ENCODE measurements around the gene TULP4. TPM values are rescaled to one million over a fixed set of nuclear protein-coding genes. Genes with fewer than 3 reads are reported as not detected.

The TULP4 gene
- total RNA-seq, 1 donor from 2014 or later, result 100 TPM

- peak; percentile 21 for DNase-seq (ENCODE audit: extremely low spot score, unreplicated experiment)
- H3K36me3 Mint-ChIP-seq (ENCODE audit: unreplicated experiment), result peaks cover 11% of the 10 kb centered on the region
- no peak overlapping the region for H3K27ac Mint-ChIP-seq (ENCODE audit: unreplicated experiment)
- H3K9me3 Mint-ChIP-seq (ENCODE audit: unreplicated experiment), result no peaks in the 10 kb centered on the region
- no peaks in the 10 kb centered on the region for H3K4me1 Mint-ChIP-seq (ENCODE audit: unreplicated experiment)
- no peak for TF ChIP-seq CTCF (IDR thresholded peaks at IDR 0.05)
- no peak overlapping the region for H3K4me3 Mint-ChIP-seq (ENCODE audit: unreplicated experiment)
- H3K27me3 Mint-ChIP-seq (ENCODE audit: unreplicated experiment), result no peaks in the 10 kb centered on the region
Measured at GRCh38 chr6:158438226-158438625, 126.0 kb downstream of the TULP4 start.

- Mint-ChIP-seq H3K4me3 (ENCODE audit: unreplicated experiment) (no peak overlapping the region), H3K9me3 (ENCODE audit: unreplicated experiment) (no peaks in the 10 kb centered on the region), H3K4me1 (ENCODE audit: unreplicated experiment) (no peaks in the 10 kb centered on the region), H3K27ac (ENCODE audit: unreplicated experiment) (no peak overlapping the region), H3K36me3 (ENCODE audit: unreplicated experiment) (peaks cover 13% of the 10 kb centered on the region), H3K27me3 (ENCODE audit: unreplicated experiment) (no peaks in the 10 kb centered on the region)
- DNase-seq (ENCODE audit: extremely low spot score, unreplicated experiment), result peak; percentile 49
- no peak for TF ChIP-seq CTCF (IDR thresholded peaks at IDR 0.05)
Measured at GRCh38 chr6:158439255-158439654, 127.0 kb downstream of the TULP4 start.

DNA sequence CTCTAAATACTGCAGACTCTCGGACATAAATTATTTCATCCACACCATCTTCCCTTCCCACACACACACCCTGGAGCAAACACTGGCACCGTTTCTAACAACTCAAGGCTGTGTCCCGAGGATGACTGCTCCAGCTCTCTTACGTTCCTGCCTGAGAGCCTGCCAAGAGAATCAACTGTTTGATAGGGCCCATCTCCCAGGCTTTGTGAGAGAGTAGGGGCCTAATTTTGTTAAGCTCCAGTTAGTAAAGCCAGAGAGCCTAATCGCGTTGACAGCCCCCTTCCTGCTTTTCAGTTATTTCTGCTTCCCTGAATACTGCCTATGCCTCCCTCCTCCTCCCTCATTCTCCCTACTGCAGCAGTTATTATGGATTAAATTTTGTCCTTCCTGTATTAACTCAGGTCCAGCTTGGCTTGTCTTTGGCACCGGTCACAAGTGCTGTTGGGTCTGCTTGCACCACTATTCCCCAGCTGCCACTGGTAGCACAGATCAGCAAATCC is 129.5 kb downstream of the TULP4 start:
- Mint-ChIP-seq H3K36me3 (ENCODE audit: unreplicated experiment) (peaks cover 13% of the 10 kb centered on the region), H3K4me1 (ENCODE audit: unreplicated experiment) (no peaks in the 10 kb centered on the region), H3K27ac (ENCODE audit: unreplicated experiment) (no peak overlapping the region), H3K27me3 (ENCODE audit: unreplicated experiment) (no peaks in the 10 kb centered on the region), H3K9me3 (ENCODE audit: unreplicated experiment) (no peaks in the 10 kb centered on the region), H3K4me3 (ENCODE audit: unreplicated experiment) (no peak overlapping the region)
- DNase-seq (ENCODE audit: extremely low spot score, unreplicated experiment), result no peak
- no peak for TF ChIP-seq CTCF (IDR thresholded peaks at IDR 0.05)

GRCh38 chr6:158442306-158442705 is 130.0 kb downstream of the TULP4 start:
- TF ChIP-seq CTCF (IDR thresholded peaks at IDR 0.05), result no peak
- Mint-ChIP-seq H3K27me3 (ENCODE audit: unreplicated experiment) (no peaks in the 10 kb centered on the region), H3K27ac (ENCODE audit: unreplicated experiment) (no peak overlapping the region), H3K9me3 (ENCODE audit: unreplicated experiment) (no peaks in the 10 kb centered on the region), H3K4me1 (ENCODE audit: unreplicated experiment) (no peaks in the 10 kb centered on the region), H3K4me3 (ENCODE audit: unreplicated experiment) (no peak overlapping the region), H3K36me3 (ENCODE audit: unreplicated experiment) (peaks cover 13% of the 10 kb centered on the region)
- no peak for DNase-seq (ENCODE audit: extremely low spot score, unreplicated experiment)

DNA sequence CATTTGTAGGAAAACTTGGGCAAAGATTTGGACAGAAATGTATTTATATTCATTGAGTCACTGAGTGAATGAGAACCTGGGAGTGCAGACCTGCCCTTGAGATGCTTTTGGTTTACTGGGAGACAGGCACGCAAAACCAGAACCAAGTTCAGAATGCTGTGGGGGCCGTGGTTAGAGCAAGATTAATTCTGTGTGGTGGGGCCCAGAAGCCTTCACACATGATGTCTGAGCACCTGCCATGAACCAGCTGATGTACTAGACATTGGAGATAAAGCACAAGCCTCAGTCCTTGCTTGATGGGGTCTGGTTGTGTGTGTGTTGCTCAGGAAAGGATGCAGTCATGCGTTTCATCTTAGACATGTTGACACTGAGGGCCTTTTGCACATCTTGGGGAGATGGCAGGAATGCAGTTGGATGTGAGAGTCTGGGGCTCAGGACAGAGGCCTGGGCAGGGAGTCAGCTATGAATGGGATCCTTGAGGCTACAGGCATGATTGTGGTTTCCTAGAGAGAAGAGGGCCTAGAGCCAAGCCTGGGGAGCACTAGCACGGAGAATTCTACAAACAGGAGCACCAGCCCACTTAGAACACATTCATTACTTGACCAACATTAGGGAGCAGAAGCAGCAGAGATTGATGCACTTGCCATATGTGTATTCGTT is 133.3 kb downstream of the TULP4 start:
- Mint-ChIP-seq H3K4me1 (ENCODE audit: unreplicated experiment) (no peaks in the 10 kb centered on the region), H3K4me3 (ENCODE audit: unreplicated experiment) (no peak overlapping the region), H3K27ac (ENCODE audit: unreplicated experiment) (no peak overlapping the region), H3K36me3 (ENCODE audit: unreplicated experiment) (peaks cover 15% of the 10 kb centered on the region), H3K9me3 (ENCODE audit: unreplicated experiment) (no peaks in the 10 kb centered on the region), H3K27me3 (ENCODE audit: unreplicated experiment) (no peaks in the 10 kb centered on the region)
- DNase-seq (ENCODE audit: extremely low spot score, unreplicated experiment), result no peak
- TF ChIP-seq CTCF (IDR thresholded peaks at IDR 0.05), result no peak

Measured in osteocyte (in vitro differentiated cells).